Measurements from ENCODE around the gene MORC1.

The MORC1 gene

DNA sequence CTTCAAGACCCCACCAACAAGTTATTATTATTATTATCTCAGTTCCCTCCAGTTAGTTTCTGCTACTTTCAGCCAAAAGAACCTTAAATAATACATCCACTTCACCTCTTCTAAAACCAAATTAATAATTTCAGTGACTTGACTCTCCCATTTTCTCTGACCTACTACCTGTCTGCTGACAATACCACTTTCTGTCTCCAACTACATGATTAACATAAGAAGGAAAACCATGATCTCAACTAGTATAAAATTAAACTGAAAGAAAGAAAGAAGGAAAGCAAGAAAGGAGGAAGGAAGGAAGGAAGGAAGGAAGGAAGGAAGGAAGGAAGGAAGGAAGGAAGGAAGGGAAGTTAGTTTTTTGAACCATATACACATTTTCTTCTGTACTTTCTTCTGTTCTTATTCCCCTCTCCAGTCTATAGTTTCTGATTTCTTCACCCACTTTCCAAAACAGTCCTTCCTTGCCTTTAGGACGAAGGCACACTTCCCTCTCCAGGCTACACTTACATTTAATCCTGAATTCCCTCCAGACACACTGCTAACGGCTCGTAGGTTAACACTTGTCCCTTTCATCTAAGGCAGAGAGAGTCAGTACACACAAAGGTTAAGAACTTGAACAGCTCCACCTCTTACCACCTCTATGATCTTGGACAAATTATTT, 84.8 kb downstream of the MORC1 start:
- DNase-seq (ENCODE audit: low read depth): no peak

DNA sequence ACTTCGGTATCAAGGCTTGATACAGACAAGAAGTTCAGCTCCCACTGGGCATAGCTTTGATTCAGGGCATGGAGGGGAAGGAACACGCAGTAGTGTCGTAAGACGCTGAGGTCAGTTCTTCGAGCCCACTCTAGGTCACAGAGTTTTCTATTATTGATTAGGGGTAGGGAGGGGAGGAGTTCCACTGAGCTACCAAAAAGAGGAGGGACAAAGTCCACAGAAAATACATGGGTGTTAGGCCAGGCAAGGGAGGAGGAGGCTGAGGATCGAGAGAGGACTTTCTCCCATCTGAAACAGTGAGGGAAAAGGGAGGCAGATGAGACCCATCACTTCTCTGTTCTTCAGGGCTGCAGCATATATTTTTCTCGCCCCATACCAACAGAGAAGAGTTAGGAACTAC, 89.2 kb downstream of the MORC1 start:
- no peak for DNase-seq (ENCODE audit: low read depth)

- no peak for DNase-seq (ENCODE audit: low read depth)
These were observed 91.1 kb downstream of the MORC1 start for GRCh38 chr3:109026821-109027220.

DNA sequence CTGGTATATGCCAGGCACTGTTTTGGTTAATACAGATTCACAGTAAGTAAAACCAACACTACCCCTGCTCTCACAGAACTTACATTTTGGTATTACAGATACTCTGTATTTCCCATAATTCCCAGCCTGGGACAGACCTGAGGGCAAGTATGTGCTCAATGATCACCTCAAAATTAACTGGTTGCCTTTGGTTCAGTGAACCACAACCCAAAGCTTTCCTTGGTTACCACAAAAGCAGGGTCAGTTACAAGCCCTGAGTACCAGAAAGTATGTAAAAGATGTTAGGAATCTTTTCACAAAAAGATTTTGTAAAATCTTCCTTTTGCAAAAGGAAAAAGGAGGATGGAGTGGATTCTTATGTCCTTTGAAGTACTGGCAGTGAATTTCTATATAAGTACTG, 92.0 kb downstream of the MORC1 start:
- no peak for DNase-seq (ENCODE audit: low read depth)

DNA sequence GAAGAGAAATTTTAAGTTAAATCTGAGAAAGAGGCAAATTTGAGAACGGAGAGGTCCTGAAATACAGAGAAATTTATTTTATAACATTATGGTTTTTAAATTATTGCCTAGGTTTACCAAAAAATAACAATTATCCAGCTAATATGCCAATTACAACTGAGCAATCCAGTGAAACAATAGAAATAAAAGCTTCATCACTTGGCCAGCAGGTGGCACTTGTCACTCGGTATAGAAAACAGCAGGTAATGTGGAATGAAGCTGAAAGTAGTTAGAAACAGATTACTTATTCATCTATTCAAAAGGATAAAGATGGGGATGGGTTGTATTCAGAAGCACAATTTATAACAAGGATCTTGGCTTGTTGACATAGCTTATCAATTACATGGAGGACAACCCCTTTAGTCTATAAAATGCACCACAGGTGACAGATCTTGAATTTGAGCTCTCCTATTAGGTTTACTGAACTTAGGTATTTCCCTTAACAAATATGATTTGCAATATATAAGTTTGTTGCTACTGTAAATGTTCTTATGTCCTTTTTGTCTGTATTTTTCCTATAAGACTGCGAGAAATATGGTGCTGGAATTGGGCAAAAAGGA, 94.2 kb downstream of the MORC1 start:
- no peak for DNase-seq (ENCODE audit: low read depth)

GRCh38 chr3:109023167-109023566, 94.8 kb downstream of the MORC1 start:
- no peak for DNase-seq (ENCODE audit: low read depth)

- no peak for DNase-seq (ENCODE audit: low read depth)
These were observed 96.4 kb downstream of the MORC1 start for GRCh38 chr3:109021556-109021955.

- no peak for DNase-seq (ENCODE audit: low read depth)
These were observed 99.1 kb downstream of the MORC1 start for GRCh38 chr3:109018828-109019227.

DNA sequence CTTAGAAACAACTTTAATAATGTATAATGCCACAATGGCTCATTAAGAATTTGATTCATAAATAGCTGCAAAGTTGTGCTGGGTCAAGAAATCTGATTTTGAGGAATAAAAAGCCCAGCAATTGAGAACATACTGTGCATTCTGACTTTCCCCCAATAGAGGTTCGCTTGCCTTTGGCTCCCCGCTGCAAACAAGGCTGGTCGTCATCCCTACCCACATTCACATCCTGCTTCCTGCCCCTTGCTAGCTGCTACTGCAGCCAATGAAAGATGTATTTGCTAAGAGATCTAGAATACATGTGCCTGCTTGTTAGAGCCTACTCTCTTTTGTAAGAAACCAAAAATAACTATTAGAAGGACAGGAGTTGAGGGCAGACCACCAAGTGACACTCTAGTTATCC, 112.5 kb downstream of the MORC1 start:
- DNase-seq (ENCODE audit: low read depth): no peak

DNA sequence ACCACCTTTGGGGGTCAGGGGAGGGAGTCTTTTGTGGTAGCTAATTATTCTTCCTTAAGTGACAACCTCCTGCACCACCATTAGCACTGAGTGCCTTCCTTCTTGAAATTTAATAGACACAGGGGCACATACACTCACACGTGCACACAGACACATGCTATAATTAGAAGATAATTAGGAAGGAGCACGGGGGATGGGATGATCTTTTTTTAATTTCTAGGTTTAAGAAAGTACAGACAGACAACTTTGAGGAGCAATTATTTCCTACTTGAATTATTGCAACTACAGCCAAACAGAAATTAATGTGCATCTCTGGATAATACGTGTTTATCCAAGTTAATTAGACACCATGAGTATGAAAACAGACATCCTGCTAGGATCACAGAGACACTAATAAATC, 119.5 kb downstream of the MORC1 start:
- no peak for DNase-seq (ENCODE audit: low read depth)

- DNase-seq (ENCODE audit: low read depth): no peak
These were observed 132.1 kb downstream of the MORC1 start for GRCh38 chr3:108985844-108986243.

- DNase-seq (ENCODE audit: low read depth): no peak
These were observed 134.9 kb downstream of the MORC1 start for GRCh38 chr3:108983051-108983450.

- no peak for DNase-seq (ENCODE audit: low read depth)
These were observed 141.9 kb downstream of the MORC1 start for GRCh38 chr3:108976058-108976457.

DNA sequence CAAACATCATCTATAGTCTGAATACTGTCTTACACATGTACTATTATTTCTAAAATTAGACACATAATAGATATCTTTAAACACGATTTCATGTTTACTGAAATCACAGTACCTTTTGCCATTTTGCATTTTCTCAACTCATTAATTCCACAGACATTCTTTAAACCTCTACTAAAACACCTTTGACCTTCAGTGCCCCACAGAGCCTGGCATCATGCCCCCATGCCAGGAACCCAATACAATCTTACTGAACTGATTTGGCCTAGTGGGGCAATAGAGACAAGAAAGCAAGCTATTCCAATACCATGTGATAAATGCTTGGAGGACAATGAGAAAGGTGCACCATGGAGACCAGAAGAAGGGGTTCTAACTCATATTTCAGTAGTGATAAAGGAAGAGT, 144.9 kb downstream of the MORC1 start:
- DNase-seq (ENCODE audit: low read depth): no peak

DNA sequence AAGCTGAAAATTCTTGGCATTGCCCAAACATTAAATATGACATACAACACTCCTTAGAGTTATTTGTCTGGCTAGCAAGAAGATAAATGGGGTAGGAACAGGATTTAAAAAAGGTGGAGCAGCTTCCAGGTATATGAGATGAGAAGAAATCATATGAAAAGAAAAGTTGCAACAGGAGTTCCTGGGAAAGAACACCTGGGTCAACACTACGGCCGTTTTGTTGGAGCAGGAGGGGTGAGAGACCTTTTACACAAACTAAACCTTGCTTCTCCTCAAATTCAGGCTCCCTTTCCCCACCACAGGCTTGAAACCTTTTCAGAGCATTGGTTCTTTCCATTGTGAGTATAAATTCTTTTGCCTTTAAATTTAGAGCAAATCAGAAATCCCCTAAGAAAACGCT, 145.5 kb downstream of the MORC1 start:
- DNase-seq (ENCODE audit: low read depth): no peak

DNA sequence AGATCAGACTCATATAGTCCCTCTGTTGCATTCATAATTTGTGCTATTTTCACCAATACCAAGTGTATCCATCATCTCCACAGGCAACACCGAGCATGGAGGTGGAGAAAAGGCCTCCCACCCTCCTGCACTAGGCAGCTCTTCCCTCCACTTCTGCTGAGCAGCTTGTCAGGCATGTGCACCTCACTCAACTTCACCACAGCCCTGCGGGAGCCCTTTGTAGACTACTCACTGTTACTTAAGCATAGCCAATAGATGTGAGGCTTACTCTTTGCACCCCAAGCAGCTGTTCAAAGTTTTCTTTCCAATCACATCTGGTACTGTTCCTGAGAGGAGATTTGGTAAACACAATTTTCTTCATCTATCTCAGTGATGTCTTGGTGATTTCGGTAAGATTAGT, 147.4 kb downstream of the MORC1 start:
- DNase-seq (ENCODE audit: low read depth): no peak

DNA sequence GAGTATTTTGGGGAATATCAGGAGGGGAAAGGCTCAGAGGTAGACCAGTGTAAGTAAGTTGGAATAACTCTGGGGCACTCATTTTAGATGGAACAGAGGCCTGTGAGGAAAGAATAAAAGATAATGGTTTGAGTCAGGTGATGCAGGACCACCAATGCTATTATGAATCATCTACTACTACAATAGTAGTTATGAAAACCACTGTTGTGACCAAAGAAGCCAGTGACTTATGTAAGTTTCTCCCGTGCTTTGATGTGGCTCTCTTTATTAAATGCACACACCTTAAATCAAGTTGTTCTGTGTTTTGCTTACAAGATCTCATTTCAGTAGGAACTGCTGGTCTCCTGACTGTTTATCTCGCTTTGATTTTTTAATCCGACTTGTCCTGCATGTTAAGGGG, 151.2 kb downstream of the MORC1 start:
- DNase-seq (ENCODE audit: low read depth): no peak

DNA sequence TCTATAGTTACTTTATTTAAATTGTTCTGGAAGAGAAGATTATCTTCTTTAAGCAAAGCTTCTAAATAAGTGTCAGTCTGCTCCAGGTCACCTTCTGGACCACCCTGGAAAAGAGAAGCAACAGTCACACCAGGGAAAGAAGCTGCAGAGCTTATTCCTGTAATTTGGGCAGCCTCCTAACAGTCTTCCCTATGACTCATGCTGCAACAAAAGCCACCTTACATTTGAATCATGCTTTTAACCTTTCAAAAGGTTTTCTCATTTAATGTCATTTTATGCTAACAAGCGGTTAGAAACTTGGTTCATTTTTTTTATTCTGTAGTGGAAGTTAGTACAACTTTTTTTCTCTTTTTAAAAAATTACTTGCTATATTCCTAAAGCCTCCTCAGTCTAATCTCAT, 158.9 kb downstream of the MORC1 start:
- DNase-seq (ENCODE audit: low read depth): no peak

- DNase-seq (ENCODE audit: low read depth): no peak
These were observed 164.2 kb downstream of the MORC1 start, which contains the start of gene GUCA1C for GRCh38 chr3:108953700-108954099. GUCA1C (minus strand) TSS chr3:108953879; CDS start chr3:108953762, 117 bp downstream.

- no peak for DNase-seq (ENCODE audit: low read depth)
These were observed 164.7 kb downstream of the MORC1 start for GRCh38 chr3:108953210-108953609.

- no peak for DNase-seq (ENCODE audit: low read depth)
These were observed 166.0 kb downstream of the MORC1 start for GRCh38 chr3:108951820-108952501.

DNA sequence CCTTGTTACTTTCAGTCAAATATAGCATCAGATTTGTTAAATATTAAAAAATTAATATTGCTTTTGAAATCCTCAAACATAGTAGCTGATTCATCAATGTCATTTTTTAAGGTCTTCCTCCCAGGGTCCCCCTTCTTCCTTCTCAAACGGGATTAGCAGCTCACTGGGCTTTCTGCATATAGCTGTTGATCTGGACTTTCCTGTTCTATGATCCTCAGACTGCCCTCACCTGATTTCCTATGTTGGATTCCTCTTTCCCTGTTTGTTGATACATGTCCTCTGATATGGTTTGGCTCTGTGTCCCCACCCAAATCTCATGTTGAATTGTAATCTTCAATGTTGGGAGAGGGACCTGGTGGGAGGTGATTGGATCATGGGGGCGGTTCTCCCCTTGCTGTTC, 170.1 kb downstream of the MORC1 start:
- no peak for DNase-seq (ENCODE audit: low read depth)

Measured in stimulated activated CD8-positive, alpha-beta memory T cell treated with anti-CD3 and anti-CD28 coated beads, Interleukin-15, amount 100 ng/mL, for 1 hour (primary cell).